HEK293 (cell line): ENCODE results near the gene FMO1.
"Not testable (repeated sequence)": the region's sequence is repeated elsewhere in the genome, so short reads cannot be mapped to it uniquely, and the experiment has no call there.

Experiments
- CTCF ChIA-PET: fragments of 350-600 bp; formaldehyde crosslinking; extraction: SDS; loops from one replicate; lab custom pipeline; 2021; ENCODE audit warnings: antibody characterized with exemption; lab: Yijun Ruan, JAX
- POLR2A ChIA-PET: fragments of 300-600 bp; formaldehyde crosslinking; extraction: SDS; loops from one replicate; lab custom pipeline; 2020; ENCODE audit warnings: antibody characterized with exemption, inconsistent platforms; lab: Yijun Ruan, JAX
- H3K27ac ChIP-seq: fragments of 200-500 bp; sonication (Bioruptor generic); 2 replicates; pipeline ENCODE4 v1.5.1; 2014; ENCODE audit warnings: low read depth, low read length, control low read depth, inconsistent platforms; ENCODE audit errors: extremely low read depth
- H3K36me3 ChIP-seq, 2 experiments: fragments of 200-500 bp in 1 of 2; sonication (Bioruptor generic) in 1 of 2; 1 replicate in 1 of 2; 2 replicates in 1 of 2; pipeline ENCODE4 v1.5.1; 2014 to 2017; ENCODE audit warnings: inconsistent platforms in 2 of 2, low read length in 2 of 2; ENCODE audit not compliant: control insufficient read depth in 2 of 2, insufficient read depth in 1 of 2
- H3K4me1 ChIP-seq: fragments of 200-500 bp; sonication (Bioruptor generic); 2 replicates; pipeline ENCODE4 v1.5.1; 2014; ENCODE audit warnings: mild to moderate bottlenecking, low read length, inconsistent platforms; ENCODE audit not compliant: control insufficient read depth, insufficient read depth
- H3K4me3 ChIP-seq: 2 replicates; pipeline ENCODE4 v1.5.1; 2011; ENCODE audit warnings: low read depth, mild to moderate bottlenecking, control low read depth, low read length, moderate library complexity
- H3K9me3 ChIP-seq: fragments of 200-500 bp; sonication (Bioruptor generic); 2 replicates; pipeline ENCODE4 v1.5.1; 2014; ENCODE audit warnings: low read depth, low read length, inconsistent platforms; ENCODE audit not compliant: control insufficient read depth, insufficient read depth
- ATF2 ChIP-seq: fragments of 450-650 bp; formaldehyde crosslinking; IDR thresholded peaks from 2 replicates; pipeline ENCODE4 v1.5.1; 2016; ENCODE audit warnings: missing biosample characterization, missing genetic modification characterization, low read depth
- BCL11A ChIP-seq: fragments of 450-650 bp; formaldehyde crosslinking; IDR thresholded peaks from 2 replicates; pipeline ENCODE4 v1.5.1; 2016; ENCODE audit warnings: low read depth, missing biosample characterization, missing genetic modification characterization
- CTCF ChIP-seq: fragments of 450-650 bp; formaldehyde crosslinking; IDR thresholded peaks from 2 replicates; pipeline ENCODE4 v1.5.1; 2016; ENCODE audit warnings: missing biosample characterization, missing genetic modification characterization
- KLF8 ChIP-seq: fragments of 450-650 bp; formaldehyde crosslinking; IDR thresholded peaks from 2 replicates; pipeline ENCODE4 v1.5.1; 2016; ENCODE audit warnings: missing biosample characterization, missing genetic modification characterization
- OVOL3 ChIP-seq: fragments of 450-650 bp; formaldehyde crosslinking; IDR thresholded peaks from 2 replicates; pipeline ENCODE4 v1.5.1; 2016; ENCODE audit warnings: missing biosample characterization, missing genetic modification characterization
- SCRT1 ChIP-seq: fragments of 450-650 bp; formaldehyde crosslinking; IDR thresholded peaks from 2 replicates; pipeline ENCODE4 v1.5.1; 2016; ENCODE audit warnings: missing biosample characterization, missing genetic modification characterization, borderline replicate concordance
- ZBTB8A ChIP-seq: fragments of 450-650 bp; formaldehyde crosslinking; IDR thresholded peaks from 2 replicates; pipeline ENCODE4 v1.5.1; 2016; ENCODE audit warnings: missing biosample characterization, missing genetic modification characterization
- ZEB2 ChIP-seq: fragments of 450-650 bp; formaldehyde crosslinking; IDR thresholded peaks from 2 replicates; pipeline ENCODE4 v1.5.1; 2016; ENCODE audit warnings: missing biosample characterization, missing genetic modification characterization
- ZNF19 ChIP-seq: fragments of 450-650 bp; formaldehyde crosslinking; IDR thresholded peaks from 2 replicates; pipeline ENCODE4; 2016; ENCODE audit warnings: missing biosample characterization, missing genetic modification characterization, low read depth
- ZNF211 ChIP-seq: fragments of 450-650 bp; formaldehyde crosslinking; IDR thresholded peaks from 2 replicates; pipeline ENCODE4 v1.5.1; 2016; ENCODE audit warnings: low read depth, missing biosample characterization, missing genetic modification characterization
- ZNF214 ChIP-seq: fragments of 450-650 bp; formaldehyde crosslinking; IDR thresholded peaks from 2 replicates; pipeline ENCODE4 v1.5.1; 2017; ENCODE audit warnings: missing biosample characterization, mild to moderate bottlenecking, missing genetic modification characterization, borderline replicate concordance
- ZNF221 ChIP-seq: fragments of 450-650 bp; formaldehyde crosslinking; IDR thresholded peaks from 2 replicates; pipeline ENCODE4 v1.5.1; 2017; ENCODE audit warnings: missing biosample characterization, missing genetic modification characterization, borderline replicate concordance
- ZNF513 ChIP-seq: fragments of 450-650 bp; IDR thresholded peaks from 2 replicates; pipeline ENCODE4 v1.5.1; 2018; ENCODE audit warnings: missing biosample characterization, missing genetic modification characterization
- ZNF549 ChIP-seq: fragments of 450-650 bp; IDR thresholded peaks from 2 replicates; pipeline ENCODE4 v1.5.1; 2018; ENCODE audit warnings: missing biosample characterization, missing genetic modification characterization, mild to moderate bottlenecking, inconsistent platforms, moderate library complexity
- ZNF560 ChIP-seq: fragments of 450-650 bp; formaldehyde crosslinking; IDR thresholded peaks from 2 replicates; pipeline ENCODE4 v1.5.1; 2017; ENCODE audit warnings: missing biosample characterization, missing genetic modification characterization, borderline replicate concordance
- ZNF580 ChIP-seq: fragments of 450-650 bp; formaldehyde crosslinking; IDR thresholded peaks from 2 replicates; pipeline ENCODE4 v1.5.1; 2016; ENCODE audit warnings: missing biosample characterization, missing genetic modification characterization
- ZNF654 ChIP-seq: fragments of 450-650 bp; formaldehyde crosslinking; IDR thresholded peaks from 2 replicates; pipeline ENCODE4 v1.5.1; 2016; ENCODE audit warnings: low read depth, missing biosample characterization, missing genetic modification characterization
- ZNF658 ChIP-seq: fragments of 450-650 bp; formaldehyde crosslinking; IDR thresholded peaks from 2 replicates; pipeline ENCODE4; 2016; ENCODE audit warnings: missing biosample characterization, missing genetic modification characterization
- ZSCAN5A ChIP-seq: fragments of 450-650 bp; formaldehyde crosslinking; IDR thresholded peaks from 2 replicates; pipeline ENCODE4 v1.5.1; 2016; ENCODE audit warnings: missing biosample characterization, missing genetic modification characterization

The FMO1 gene

GRCh38 chr1:171222936-171223335 is 25.4 kb upstream of the FMO1 start:
- CTCF ChIA-PET = interaction anchor here (0.6 to 1.6 kb wide), 6 partner anchors 34 to 275 kb away, joined by 3 to 7 read pairs (median 5); partner anchors contain the start of gene FMO4
- no peak overlapping the region for H3K27ac ChIP-seq
- POLR2A ChIA-PET = no interaction called here
- H3K4me1 ChIP-seq = no peaks in the 10 kb centered on the region
- no peak for TF ChIP-seq ZSCAN5A (tag by site-specific recombination)
- TF ChIP-seq ZNF19 (tag by site-specific recombination) = no peak
- TF ChIP-seq OVOL3 (tag by site-specific recombination) = no peak
- TF ChIP-seq ZNF560 = no peak
- TF ChIP-seq ZNF658 (tag by site-specific recombination) = no peak
- TF ChIP-seq ZNF513 (tag by site-specific recombination) = no peak
- no peak for TF ChIP-seq ZNF580 (tag by site-specific recombination)
- TF ChIP-seq KLF8 (tag by site-specific recombination) = no peak
- TF ChIP-seq ZNF211 (tag by site-specific recombination) = no peak
- TF ChIP-seq BCL11A (tag by site-specific recombination) = no peak
- TF ChIP-seq ZNF549 (tag by site-specific recombination) = no peak
- TF ChIP-seq ZNF221 (tag by site-specific recombination) = no peak
- TF ChIP-seq ZBTB8A (tag by site-specific recombination) = no peak
- TF ChIP-seq SCRT1 (tag by site-specific recombination) = no peak
- TF ChIP-seq, all 188 proteins: peak for 0
- H3K36me3 ChIP-seq = no peaks in the 10 kb centered on the region
- no peak overlapping the region for H3K4me3 ChIP-seq
- no peaks in the 10 kb centered on the region for H3K9me3 ChIP-seq

GRCh38 chr1:171224257-171224656 is 24.0 kb upstream of the FMO1 start:
- H3K27ac ChIP-seq, H3K36me3 ChIP-seq, H3K9me3 ChIP-seq, H3K4me1 ChIP-seq, H3K4me3 ChIP-seq, POLR2A ChIA-PET: not testable (repeated sequence)
- CTCF ChIA-PET = interaction anchor here (0.5 kb wide), 1 partner anchor 50 kb away, joined by 3 read pairs; no protein-coding TSS in a partner anchor

- no peak overlapping the region for H3K27ac ChIP-seq
- POLR2A ChIA-PET = no interaction called here
- no peaks in the 10 kb centered on the region for H3K36me3 ChIP-seq
- H3K4me3 ChIP-seq = no peak overlapping the region
- H3K9me3 ChIP-seq = no peaks in the 10 kb centered on the region
- no peaks in the 10 kb centered on the region for H3K4me1 ChIP-seq
- TF ChIP-seq ZNF654 (tag by site-specific recombination) (peak; percentile 91), ZNF214 (tag by site-specific recombination) (no peak), ZNF513 (tag by site-specific recombination) (no peak), CTCF (tag by site-specific recombination) (peak; percentile 73), ATF2 (tag by site-specific recombination) (0 out of 2 replicates have a peak, but pooled peaks have one; percentile 17), ZEB2 (tag by site-specific recombination) (no peak)
- CTCF ChIA-PET = interaction anchor here (0.5 to 3.9 kb wide), 50 partner anchors 10 to 1340 kb away, joined by 3 to 50 read pairs (median 4); partner anchors contain the start of genes FMO2, FMO3 and FMO4
These were observed 21.4 kb upstream of the FMO1 start for GRCh38 chr1:171226747-171227370.
